Measurements from ENCODE around the gene HSPA14. TPM values are rescaled to one million over a fixed set of nuclear protein-coding genes. Genes with fewer than 3 reads are reported as not detected.

The HSPA14 gene
- total RNA-seq, 1 experiment from 2014 or later = 41.0 TPM

DNA sequence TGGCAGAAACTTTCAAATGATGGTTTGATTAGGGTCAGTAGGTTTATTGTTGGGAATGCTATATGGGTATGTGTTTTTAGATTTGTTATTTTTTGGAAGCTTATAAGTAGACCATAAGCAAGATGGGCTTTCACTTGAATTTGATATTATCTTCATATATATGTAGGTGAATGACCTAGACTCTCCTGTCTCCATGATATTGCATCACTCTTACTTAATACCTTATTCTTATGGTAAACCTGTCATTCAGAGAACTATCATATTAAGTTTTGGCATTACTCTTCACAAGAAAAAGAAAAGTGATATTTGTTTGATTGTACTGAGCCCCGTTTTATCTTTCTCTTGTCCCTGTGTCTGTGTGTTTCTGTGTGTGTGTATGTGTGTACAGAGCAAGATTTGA lies 17.3 kb downstream of the HSPA14 start:
- Histone ChIP-seq H2BK120ac (ENCODE audit: low read depth, low read length, poor library complexity, severe bottlenecking) (no peak overlapping the region), H3T11ph (ENCODE audit: low read length) (no peak overlapping the region), H2BK20ac (ENCODE audit: low read depth, low read length, poor library complexity, severe bottlenecking) (no peak overlapping the region), H3K27ac (ENCODE audit: insufficient read length, low read depth, low read length) (no peak overlapping the region), H3K56ac (ENCODE audit: insufficient read length, low read depth, low read length) (no peak overlapping the region), H2BK12ac (ENCODE audit: insufficient read length, low read depth, low read length) (no peak overlapping the region), H3K18ac (ENCODE audit: insufficient read length, low read depth, low read length) (no peak overlapping the region), H3K23me2 (ENCODE audit: insufficient read length, low read depth, low read length, poor library complexity, severe bottlenecking) (no peaks in the 10 kb centered on the region), H3K4ac (ENCODE audit: low read depth, low read length) (no peak overlapping the region), H3K27me3 (ENCODE audit: insufficient read depth, low read length) (no peaks in the 10 kb centered on the region), H4K5ac (ENCODE audit: insufficient read length, low read depth, low read length) (no peak overlapping the region), H3K4me1 (ENCODE audit: insufficient read depth, low read length) (no peaks in the 10 kb centered on the region), H3K9ac (ENCODE audit: extremely low read depth, insufficient read length, low read length) (no peak overlapping the region), H4K91ac (ENCODE audit: insufficient read length, low read depth, low read length) (no peak overlapping the region), H3K23ac (ENCODE audit: insufficient read length, low read depth, low read length) (no peak overlapping the region), H3K14ac (ENCODE audit: insufficient read depth, low read length) (no peak overlapping the region), H3K79me1 (ENCODE audit: insufficient read depth, low read depth, low read length, poor library complexity, severe bottlenecking) (no peaks in the 10 kb centered on the region), H4K20me1 (ENCODE audit: control insufficient read depth, insufficient read depth, insufficient read length) (no peaks in the 10 kb centered on the region), H3K79me2 (ENCODE audit: insufficient read depth, low read length) (no peaks in the 10 kb centered on the region), H3K4me2 (ENCODE audit: insufficient read depth, insufficient read length, low read length) (no peak overlapping the region), H3K9me3 (ENCODE audit: control insufficient read depth, low read depth, low read length) (no peaks in the 10 kb centered on the region), H2AK5ac (ENCODE audit: insufficient read length, low read length) (no peak overlapping the region), H2BK5ac (ENCODE audit: insufficient read length, low read length) (no peak overlapping the region), H2BK15ac (ENCODE audit: low read depth, low read length) (no peak overlapping the region), H4K8ac (replicated peaks; ENCODE audit: insufficient read length, low read depth, low read length) (no peak overlapping the region), H2AFZ (ENCODE audit: low read length) (no peak overlapping the region)
- no peak for DNase-seq
- WGBS (ENCODE audit: extremely low coverage, insufficient read length, low lambda C conversion rate) = no CpG with 5 or more reads among the region's 1 CpG
- Mint-ChIP-seq H3K4me3 (no peak overlapping the region), H3K4me1 (no peaks in the 10 kb centered on the region), H3K27ac (no peak overlapping the region), H3K27me3 (ENCODE audit: low read depth) (no peaks in the 10 kb centered on the region), H3K9me3 (no peaks in the 10 kb centered on the region), H3K36me3 (ENCODE audit: insufficient read depth in 1 of 3, low read depth in 3 of 3) (peaks cover 7 to 61% (median 27%) of the 10 kb centered on the region in 3 experiments; a peak in 5 of 7 replicates)
- no peak for TF ChIP-seq CTCF (conservative IDR thresholded peaks at IDR 0.05)
